HUES48 (cell line): Measurements from ENCODE around the gene BACH2.

Experiments used
- H3K27ac ChIP-seq: one replicate; pipeline ENCODE4 v1.7.0; 2013; ENCODE audit warnings: low read depth, low read length, inconsistent platforms
- H3K27me3 ChIP-seq: 2 replicates; pipeline ENCODE4 v1.6.1; 2013; ENCODE audit warnings: mild to moderate bottlenecking, low read length; ENCODE audit not compliant: control insufficient read depth, insufficient read depth
- H3K36me3 ChIP-seq: 2 replicates; pipeline ENCODE4 v1.6.1; 2013; ENCODE audit warnings: low read length; ENCODE audit not compliant: control insufficient read depth, insufficient read depth
- H3K4me1 ChIP-seq: 2 replicates; pipeline ENCODE4 v1.6.1; 2013; ENCODE audit warnings: mild to moderate bottlenecking, low read length; ENCODE audit not compliant: control insufficient read depth, insufficient read depth
- H3K4me3 ChIP-seq: 2 replicates; pipeline ENCODE4 v1.5.1; 2013; ENCODE audit warnings: mild to moderate bottlenecking, low read depth, low read length
- H3K9ac ChIP-seq: 2 replicates; pipeline ENCODE4 v1.6.1; 2013; ENCODE audit warnings: mild to moderate bottlenecking, low read depth, low read length, moderate library complexity
- H3K9me3 ChIP-seq: 2 replicates; pipeline ENCODE4 v1.6.1; 2013; ENCODE audit warnings: low read length; ENCODE audit not compliant: control insufficient read depth, insufficient read depth

Gene BACH2

GRCh38 chr6:90233994-90234393, 62.6 kb downstream of the BACH2 start:
- H3K9me3 ChIP-seq, result no peaks in the 10 kb centered on the region
- H3K4me1 ChIP-seq, result 0 out of 2 replicates have a peak, but pooled peaks cover 7% of the 10 kb centered on the region
- H3K4me3 ChIP-seq, result no peak overlapping the region
- no peak overlapping the region for H3K9ac ChIP-seq
- no peaks in the 10 kb centered on the region for H3K36me3 ChIP-seq
- H3K27ac ChIP-seq, result no peak overlapping the region
- H3K27me3 ChIP-seq, result no peaks in the 10 kb centered on the region

DNA sequence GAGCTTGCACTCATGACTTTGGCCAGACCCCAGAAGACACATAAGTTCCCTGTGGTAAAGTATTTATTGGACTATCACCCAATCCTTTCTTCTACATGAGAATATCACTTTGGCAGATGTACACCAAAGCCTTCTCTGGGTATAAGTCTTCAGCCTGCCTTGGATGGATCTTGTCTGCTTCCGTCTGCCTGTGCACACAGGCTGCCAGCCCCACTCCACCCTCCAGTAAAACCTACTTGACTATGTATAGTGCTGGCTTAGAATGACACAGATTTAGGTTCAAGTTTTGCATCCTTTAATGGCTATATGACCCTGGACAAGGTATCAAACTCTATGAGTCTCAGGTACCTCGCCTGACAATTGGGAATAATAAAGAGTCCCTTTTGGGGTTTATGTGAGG, 63.4 kb downstream of the BACH2 start:
- no peaks in the 10 kb centered on the region for H3K27me3 ChIP-seq
- no peaks in the 10 kb centered on the region for H3K36me3 ChIP-seq
- H3K4me1 ChIP-seq, result 0 out of 2 replicates have a peak, but pooled peaks cover 7% of the 10 kb centered on the region
- H3K9ac ChIP-seq, result no peak overlapping the region
- no peak overlapping the region for H3K4me3 ChIP-seq
- H3K27ac ChIP-seq, result no peak overlapping the region
- no peaks in the 10 kb centered on the region for H3K9me3 ChIP-seq

DNA sequence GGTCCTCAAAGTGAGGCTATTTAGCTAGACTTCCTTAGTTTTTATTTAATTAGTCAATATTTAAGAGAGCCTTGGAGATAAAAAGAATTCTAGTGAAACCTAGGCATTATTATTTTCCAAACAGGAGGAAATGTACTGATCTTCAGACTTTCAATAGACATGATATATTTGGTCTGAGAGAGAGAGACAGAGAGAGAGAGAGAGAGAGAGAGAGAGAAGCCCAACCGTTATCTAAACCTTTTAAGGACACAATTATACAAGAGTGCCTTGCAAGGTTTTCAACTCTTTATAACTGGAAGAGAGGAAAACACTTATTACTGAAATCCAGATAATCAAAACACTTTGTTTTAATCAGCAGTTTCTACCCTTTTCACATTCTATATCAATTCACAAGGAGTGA, 64.8 kb downstream of the BACH2 start:
- Histone ChIP-seq H3K27me3 (no peaks in the 10 kb centered on the region), H3K36me3 (no peaks in the 10 kb centered on the region), H3K4me3 (no peak overlapping the region), H3K9ac (no peak overlapping the region), H3K27ac (no peak overlapping the region), H3K4me1 (peaks cover 12% of the 10 kb centered on the region; the same call in 1 of the 2 replicates), H3K9me3 (no peaks in the 10 kb centered on the region)

DNA sequence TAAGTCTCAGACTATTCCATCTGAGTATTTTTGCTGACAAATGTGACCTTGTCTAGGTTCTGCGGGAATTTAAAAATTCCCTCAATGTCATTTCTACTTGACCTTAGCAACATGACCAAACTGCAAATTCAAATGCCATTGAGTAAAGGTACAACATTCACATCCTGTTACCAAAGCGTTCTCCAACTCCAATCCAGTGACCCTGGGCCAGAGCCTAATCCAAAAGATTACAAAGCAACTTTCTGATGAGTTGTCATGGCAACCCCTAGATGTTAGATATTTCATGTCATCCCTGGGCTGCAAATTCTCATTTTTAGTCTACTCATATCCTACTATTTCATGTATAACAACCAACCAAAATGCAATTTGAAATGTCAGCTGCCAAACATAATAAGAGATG, 65.3 kb downstream of the BACH2 start:
- Histone ChIP-seq H3K27me3 (no peaks in the 10 kb centered on the region), H3K9me3 (no peaks in the 10 kb centered on the region), H3K27ac (no peak overlapping the region), H3K4me3 (no peak overlapping the region), H3K4me1 (peaks cover 14% of the 10 kb centered on the region; the same call in 1 of the 2 replicates), H3K9ac (no peak overlapping the region), H3K36me3 (no peaks in the 10 kb centered on the region)

DNA sequence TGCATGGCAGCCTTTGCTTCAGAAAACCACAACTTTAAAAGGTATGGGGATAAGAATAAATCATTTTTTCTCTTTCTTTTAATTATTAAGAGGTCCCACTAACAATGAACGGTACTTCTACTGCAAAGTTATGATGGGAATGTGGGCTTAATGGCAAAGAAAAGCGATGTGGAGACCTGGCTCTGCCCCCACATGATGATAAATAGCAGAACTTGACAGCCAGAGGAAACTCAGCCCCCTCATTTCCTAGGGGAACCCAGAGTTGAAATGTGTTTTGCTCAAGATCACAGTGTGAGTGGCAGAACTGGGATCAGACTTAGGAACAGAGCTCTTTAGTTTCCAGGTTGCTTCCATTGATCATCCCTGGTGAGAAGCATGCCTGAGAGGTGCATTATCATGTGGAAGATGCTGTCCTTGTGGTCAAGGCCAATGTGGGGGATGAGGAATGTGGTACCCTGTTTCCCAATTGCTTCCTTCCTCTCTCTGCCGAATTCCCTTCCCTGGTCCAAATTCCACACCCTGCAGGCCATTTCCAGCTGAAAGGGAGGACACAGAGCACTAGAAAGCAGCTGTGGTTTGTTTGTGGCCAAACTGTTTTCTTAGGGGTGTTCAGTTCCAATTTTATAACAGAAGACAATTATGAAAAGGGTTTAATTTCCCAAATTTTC, 66.0 kb downstream of the BACH2 start:
- Histone ChIP-seq H3K4me1 (peaks cover 14% of the 10 kb centered on the region; the same call in 1 of the 2 replicates), H3K27ac (no peak overlapping the region), H3K36me3 (no peaks in the 10 kb centered on the region), H3K9ac (no peak overlapping the region), H3K9me3 (no peaks in the 10 kb centered on the region), H3K4me3 (no peak overlapping the region), H3K27me3 (no peaks in the 10 kb centered on the region)

DNA sequence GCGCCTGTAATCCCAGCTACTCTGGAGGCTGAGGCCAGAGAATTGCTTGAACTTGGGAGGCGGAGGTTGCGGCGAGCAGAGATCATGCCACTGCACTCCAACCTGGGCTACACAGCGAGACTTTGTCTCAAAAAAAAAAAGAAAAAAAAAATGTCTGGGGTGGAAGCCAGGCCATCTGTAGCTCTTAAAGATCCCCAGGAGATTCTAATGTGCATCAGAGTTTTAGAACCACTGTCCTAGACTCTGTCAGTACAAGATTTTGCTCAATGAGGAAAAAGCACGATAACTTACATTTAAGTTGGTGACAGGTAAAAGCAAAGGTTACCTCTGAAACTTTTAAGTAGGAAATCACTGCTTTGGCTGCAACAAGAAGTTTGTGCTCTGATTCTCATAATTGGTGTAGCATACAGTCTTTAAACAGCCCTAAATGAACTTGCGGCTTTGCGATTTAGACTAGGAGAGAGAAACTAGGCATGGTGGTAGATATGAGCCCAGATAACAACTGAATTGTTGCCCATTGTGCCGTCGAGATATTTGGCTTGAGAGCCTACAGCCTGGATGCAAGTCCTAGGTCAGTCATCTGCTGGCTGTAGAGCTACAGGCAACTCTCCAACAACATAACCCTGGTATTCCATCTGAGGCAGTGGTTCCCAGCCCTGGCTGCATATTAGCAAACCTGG, 67.2 kb downstream of the BACH2 start:
- peaks cover 14% of the 10 kb centered on the region; the same call in 1 of the 2 replicates for H3K4me1 ChIP-seq
- no peaks in the 10 kb centered on the region for H3K27me3 ChIP-seq
- no peak overlapping the region for H3K9ac ChIP-seq
- no peak overlapping the region for H3K27ac ChIP-seq
- H3K9me3 ChIP-seq, result no peaks in the 10 kb centered on the region
- no peak overlapping the region for H3K4me3 ChIP-seq
- H3K36me3 ChIP-seq, result no peaks in the 10 kb centered on the region

DNA sequence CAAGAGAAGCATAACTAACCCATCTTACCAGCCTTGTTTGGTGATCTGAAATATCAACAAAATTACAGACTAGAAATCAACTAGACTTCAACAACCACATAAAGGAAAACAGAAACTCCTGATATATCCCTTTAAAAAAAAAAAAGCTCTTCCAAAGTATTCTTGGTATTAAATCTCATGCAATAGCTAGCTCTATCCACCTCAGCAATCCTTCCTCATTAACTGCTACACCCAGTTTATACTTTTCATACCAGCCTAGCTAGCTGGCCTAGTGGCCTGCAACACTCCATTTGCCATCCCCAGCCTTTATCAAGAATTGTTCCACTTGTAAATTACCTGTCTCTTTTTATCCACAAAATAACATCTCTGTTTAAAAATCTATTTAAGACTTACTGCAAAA, 69.0 kb downstream of the BACH2 start:
- peaks cover 4% of the 10 kb centered on the region; the same call in 1 of the 2 replicates for H3K9me3 ChIP-seq
- H3K4me1 ChIP-seq, result peaks cover 14% of the 10 kb centered on the region; the same call in 1 of the 2 replicates
- H3K9ac ChIP-seq, result no peak overlapping the region
- H3K36me3 ChIP-seq, result no peaks in the 10 kb centered on the region
- H3K27me3 ChIP-seq, result no peaks in the 10 kb centered on the region
- H3K4me3 ChIP-seq, result no peak overlapping the region
- H3K27ac ChIP-seq, result no peak overlapping the region

DNA sequence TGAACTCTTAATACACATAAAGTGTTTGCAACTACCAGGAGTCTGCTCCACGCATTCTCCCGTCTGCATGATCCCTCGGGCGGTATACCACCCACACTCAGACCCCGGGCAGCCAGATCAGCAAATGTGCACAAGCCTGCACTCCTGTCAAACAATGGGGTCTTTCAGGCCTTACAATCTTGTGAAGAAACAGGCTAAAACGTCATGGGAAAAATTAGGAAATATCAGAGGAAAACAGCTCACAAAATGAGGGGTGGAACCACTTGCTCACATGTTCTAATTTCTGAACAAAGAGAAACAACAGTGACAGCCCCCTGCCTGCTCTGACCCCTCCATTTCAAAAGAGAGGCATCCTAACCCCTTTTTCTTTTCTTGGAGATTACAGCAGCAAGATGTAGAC, 69.4 kb downstream of the BACH2 start:
- Histone ChIP-seq H3K9me3 (peaks cover 5% of the 10 kb centered on the region; the same call in 1 of the 2 replicates), H3K36me3 (no peaks in the 10 kb centered on the region), H3K27ac (no peak overlapping the region), H3K9ac (no peak overlapping the region), H3K4me1 (peaks cover 14% of the 10 kb centered on the region; the same call in 1 of the 2 replicates), H3K4me3 (no peak overlapping the region), H3K27me3 (no peaks in the 10 kb centered on the region)

GRCh38 chr6:90226257-90226656, 70.4 kb downstream of the BACH2 start:
- no peaks in the 10 kb centered on the region for H3K36me3 ChIP-seq

GRCh38 chr6:90224196-90224595, 72.4 kb downstream of the BACH2 start:
- Histone ChIP-seq H3K4me1 (peaks cover 22% of the 10 kb centered on the region), H3K4me3 (no peak overlapping the region), H3K9ac (no peak overlapping the region), H3K27ac (no peak overlapping the region), H3K36me3 (no peaks in the 10 kb centered on the region), H3K27me3 (no peaks in the 10 kb centered on the region), H3K9me3 (peaks cover 5% of the 10 kb centered on the region; the same call in 1 of the 2 replicates)

More at GRCh38 chr6:90226257-90226656, 70.4 kb downstream of the BACH2 start:
- Histone ChIP-seq H3K9ac (no peak overlapping the region), H3K27me3 (no peaks in the 10 kb centered on the region), H3K4me3 (no peak overlapping the region), H3K4me1 (peaks cover 14% of the 10 kb centered on the region; the same call in 1 of the 2 replicates), H3K27ac (no peak overlapping the region), H3K9me3 (peaks cover 5% of the 10 kb centered on the region; the same call in 1 of the 2 replicates)

DNA sequence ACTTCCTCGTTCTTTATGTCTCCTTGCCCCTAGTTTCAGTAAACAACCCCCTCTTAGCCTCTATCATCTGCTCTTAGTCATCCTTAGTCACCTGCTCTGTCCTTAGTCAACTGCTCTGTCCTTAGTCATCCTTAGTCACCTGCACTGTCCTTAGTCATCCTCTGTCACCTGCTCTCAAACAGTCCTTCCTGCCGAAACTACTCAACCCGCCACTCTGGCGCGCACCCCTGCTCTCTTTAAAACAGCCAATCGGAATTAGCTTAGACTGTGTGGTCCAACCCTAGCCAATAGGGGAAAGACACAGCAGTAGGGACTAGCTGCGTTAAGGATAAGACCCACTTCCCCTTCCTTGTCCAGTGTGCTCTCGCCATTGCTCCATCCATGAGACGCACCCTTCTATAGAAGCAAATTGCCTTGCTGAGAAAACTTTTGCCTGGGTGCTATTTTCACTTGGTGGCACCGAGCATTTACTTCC, 73.9 kb downstream of the BACH2 start:
- Histone ChIP-seq H3K9ac (no peak overlapping the region), H3K4me3 (no peak overlapping the region), H3K4me1 (peaks cover 37% of the 10 kb centered on the region), H3K27ac (no peak overlapping the region), H3K36me3 (no peaks in the 10 kb centered on the region), H3K27me3 (no peaks in the 10 kb centered on the region), H3K9me3 (peaks cover 5% of the 10 kb centered on the region; the same call in 1 of the 2 replicates)
